ENCODE measurements around the gene SERPINA12.

GRCh38 chr14:94486883-94487282 lies 22.4 kb downstream of the SERPINA12 start:
- TF ChIP-seq, protein P1, sequence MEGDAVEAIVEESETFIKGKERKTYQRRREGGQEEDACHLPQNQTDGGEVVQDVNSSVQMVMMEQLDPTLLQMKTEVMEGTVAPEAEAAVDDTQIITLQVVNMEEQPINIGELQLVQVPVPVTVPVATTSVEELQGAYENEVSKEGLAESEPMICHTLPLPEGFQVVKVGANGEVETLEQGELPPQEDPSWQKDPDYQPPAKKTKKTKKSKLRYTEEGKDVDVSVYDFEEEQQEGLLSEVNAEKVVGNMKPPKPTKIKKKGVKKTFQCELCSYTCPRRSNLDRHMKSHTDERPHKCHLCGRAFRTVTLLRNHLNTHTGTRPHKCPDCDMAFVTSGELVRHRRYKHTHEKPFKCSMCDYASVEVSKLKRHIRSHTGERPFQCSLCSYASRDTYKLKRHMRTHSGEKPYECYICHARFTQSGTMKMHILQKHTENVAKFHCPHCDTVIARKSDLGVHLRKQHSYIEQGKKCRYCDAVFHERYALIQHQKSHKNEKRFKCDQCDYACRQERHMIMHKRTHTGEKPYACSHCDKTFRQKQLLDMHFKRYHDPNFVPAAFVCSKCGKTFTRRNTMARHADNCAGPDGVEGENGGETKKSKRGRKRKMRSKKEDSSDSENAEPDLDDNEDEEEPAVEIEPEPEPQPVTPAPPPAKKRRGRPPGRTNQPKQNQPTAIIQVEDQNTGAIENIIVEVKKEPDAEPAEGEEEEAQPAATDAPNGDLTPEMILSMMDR (IDR thresholded peaks at IDR 0.05): no peak
- no peak for TF ChIP-seq POLR2A (IDR thresholded peaks at IDR 0.05)
